ENCODE measurements around the gene LBX2. TPM values are rescaled to one million over a fixed set of nuclear protein-coding genes. Genes with fewer than 3 reads are reported as not detected.

LBX2 gene
- total RNA-seq, 4 donors from 2014 or later = 0.32 to 1.7 (median 0.84) TPM

DNA sequence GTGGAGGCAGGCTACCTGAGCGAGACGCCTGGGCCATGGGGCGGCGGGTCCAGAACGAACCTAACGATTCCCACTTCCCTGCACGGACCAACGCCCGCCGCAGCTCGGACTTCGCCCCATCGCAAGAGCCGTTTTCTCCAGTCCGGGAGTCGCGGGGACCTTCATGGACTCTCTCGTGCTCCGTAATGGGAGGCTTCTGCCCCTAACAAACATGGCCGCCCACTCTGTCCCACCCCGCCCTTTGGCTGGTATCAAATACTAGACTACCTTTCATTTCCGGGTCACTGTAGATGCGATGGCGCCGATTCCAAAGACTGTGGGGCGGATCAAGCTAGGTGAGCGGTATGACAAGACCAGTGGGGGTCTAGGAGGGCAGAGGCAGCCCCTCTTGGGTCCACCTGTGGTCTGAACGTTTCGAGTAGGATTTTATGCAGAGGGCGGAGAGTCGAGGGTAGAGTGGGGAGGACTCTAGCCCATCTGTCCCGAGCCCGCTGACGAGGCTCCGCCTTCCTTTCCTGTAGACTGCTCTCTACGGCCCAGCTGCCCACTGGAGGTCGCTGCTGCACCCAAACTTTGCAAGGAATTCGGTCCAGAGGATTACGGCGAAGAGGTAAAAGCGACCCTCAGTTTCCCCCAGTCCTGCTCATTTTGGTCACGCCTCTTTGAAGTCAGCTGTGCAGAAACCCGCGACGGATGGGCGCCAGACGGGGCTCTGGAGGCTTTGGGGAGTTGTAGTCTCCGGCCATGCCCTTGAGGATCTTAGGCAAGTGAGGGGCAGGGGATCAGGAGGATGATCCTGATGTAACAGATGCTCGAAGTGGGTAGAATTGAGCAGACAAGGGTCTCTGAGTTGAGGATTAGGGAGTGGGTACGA lies 16.4 kb downstream of the LBX2 start, which contains the start of the genes CCDC142 and TTC31:
CCDC142 (minus strand) TSS at position 198 of the 874 bp plus-strand sequence; CDS start at position 37, 161 bp downstream.
TTC31 (plus strand) TSS at position 281 of the 874 bp plus-strand sequence; CDS start at position 296, 15 bp downstream.
- H3K9me3 ChIP-seq = no peaks in the 10 kb centered on the region
- peaks cover 9 to 69% (median 54%) of the 10 kb centered on the region in 4 donors for H3K36me3 ChIP-seq
- 0% methylated on average over 29 of the region's 50 CpGs for WGBS
- TF ChIP-seq CTCF (IDR thresholded peaks at IDR 0.05) (peak; percentile 80 to 88 (median 85)), POLR2AphosphoS5 (IDR thresholded peaks at IDR 0.05) (peak; percentile 85 to 86), EP300 (IDR thresholded peaks at IDR 0.05) (no peak), POLR2A (IDR thresholded peaks at IDR 0.05; ENCODE audit: low read depth) (no peak)
- peak within 1 kb of the TSS; percentile 89 to 99 (median 92) for H3K4me3 ChIP-seq
- DNase-seq (ENCODE audit: extremely low spot score) = peak; percentile 99
- no peaks in the 10 kb centered on the region for H3K27me3 ChIP-seq
- intact Hi-C loops (cut with DNase I) = loop anchor here (1.0 kb wide), 1 partner anchor 71 kb away; the partner anchor contains the start of gene DOK1
- H3K4me1 ChIP-seq = peaks cover 26 to 44% (median 39%) of the 10 kb centered on the region in 4 donors
- peak within 1 kb of the TSS; percentile 85 to 96 (median 88) for H3K27ac ChIP-seq (replicated peaks in 1 of 4)

- Histone ChIP-seq H3K36me3 (peaks cover 9 to 67% (median 52%) of the 10 kb centered on the region in 4 donors), H3K27me3 (no peaks in the 10 kb centered on the region), H3K4me1 (peaks cover 26 to 44% (median 39%) of the 10 kb centered on the region in 4 donors), H3K9me3 (no peaks in the 10 kb centered on the region), H3K4me3 (peak overlapping the region; percentile 89 to 99 (median 92)), H3K27ac (replicated peaks in 1 of 4) (peak overlapping the region; percentile 85 to 96 (median 88))
- no peak for TF ChIP-seq POLR2A (IDR thresholded peaks at IDR 0.05; ENCODE audit: low read depth)
- no peak for TF ChIP-seq CTCF (IDR thresholded peaks at IDR 0.05)
- TF ChIP-seq EP300 (IDR thresholded peaks at IDR 0.05) = no peak
- no peak for TF ChIP-seq POLR2AphosphoS5 (IDR thresholded peaks at IDR 0.05)
- DNase-seq (ENCODE audit: extremely low spot score) = no peak
- intact Hi-C loops (cut with DNase I) = no loop called here
- 1% methylated on average over 12 of the region's 80 CpGs for WGBS
These were observed 17.2 kb downstream of the LBX2 start for GRCh38 chr2:74481961-74482800.

GRCh38 chr2:74481431-74481830 lies 18.0 kb downstream of the LBX2 start:
- Histone ChIP-seq H3K9me3 (no peaks in the 10 kb centered on the region), H3K27me3 (no peaks in the 10 kb centered on the region), H3K4me3 (peak overlapping the region; percentile 89 to 99 (median 92)), H3K4me1 (peaks cover 26 to 44% (median 41%) of the 10 kb centered on the region in 4 donors), H3K27ac (replicated peaks in 1 of 4) (peak overlapping the region; percentile 85 to 96 (median 88)), H3K36me3 (peaks cover 9 to 65% (median 50%) of the 10 kb centered on the region in 4 donors)
- DNase-seq (ENCODE audit: extremely low spot score) = no peak
- intact Hi-C loops (cut with DNase I) = no loop called here
- TF ChIP-seq EP300 (IDR thresholded peaks at IDR 0.05) = no peak
- TF ChIP-seq POLR2A (IDR thresholded peaks at IDR 0.05; ENCODE audit: low read depth) = no peak
- TF ChIP-seq POLR2AphosphoS5 (IDR thresholded peaks at IDR 0.05) = no peak
- no peak for TF ChIP-seq CTCF (IDR thresholded peaks at IDR 0.05)
- WGBS = 51% methylated on average over 3 of the region's 3 CpGs

- DNase-seq (ENCODE audit: extremely low spot score) = no peak
- no peaks in the 10 kb centered on the region for H3K27me3 ChIP-seq
- 83% methylated on average over 5 of the region's 5 CpGs for WGBS
- peak in 1 of 3 experiments; percentile 11 for TF ChIP-seq CTCF (IDR thresholded peaks at IDR 0.05)
- no peak for TF ChIP-seq EP300 (IDR thresholded peaks at IDR 0.05)
- peaks cover 20 to 33% (median 30%) of the 10 kb centered on the region in 4 donors for H3K4me1 ChIP-seq
- no peak overlapping the region for H3K4me3 ChIP-seq
- peaks cover 18 to 54% (median 43%) of the 10 kb centered on the region in 4 donors for H3K36me3 ChIP-seq
- H3K27ac ChIP-seq (replicated peaks in 1 of 4) = no peak overlapping the region
- intact Hi-C loops (cut with DNase I) = no loop called here
- H3K9me3 ChIP-seq = no peaks in the 10 kb centered on the region
These were observed 24.5 kb downstream of the LBX2 start for GRCh38 chr2:74474899-74475298.

All from esophagus muscularis mucosa (tissue), 4 donors.